Measurements from ENCODE around the gene NEU1. TPM values are rescaled to one million over a fixed set of nuclear protein-coding genes. Genes with fewer than 3 reads are reported as not detected.
A peak's percentile ranks its signal among the peaks of the same experiment; 100 is the strongest.
"Not testable (repeated sequence)": the region's sequence is repeated elsewhere in the genome, so short reads cannot be mapped to it uniquely, and the experiment has no call there.

NEU1 gene
- total RNA-seq (2021) (28.5 and 34.3 TPM in 2 replicates), Bru-seq, nascent RNA (percentile 61 among the genes with signal in this experiment), BruChase-seq, experiment 1, labeled RNA remaining after a 2-hour chase (percentile 68 among the genes with signal in this experiment), BruChase-seq, experiment 2, labeled RNA remaining after a 6-hour chase (percentile 88 among the genes with signal in this experiment)
- long read RNA-seq, transcript NEU1-206 (6 exons, 2,045 nt) = major isoform, 67 of 77 reads
- long read RNA-seq, partial matches to known transcripts = 3 of 77 reads
- long read RNA-seq, other reads (novel, unspliced or antisense) = 5 of 77 reads

GRCh38 chr6:31862344-31863235 lies at the start of gene NEU1:
Gene NEU1 (minus strand): TSS chr6:31862821. CDS start chr6:31862776, 45 bp downstream.
- peak within 1 kb of the TSS; percentile 72 for H3K4me3 ChIP-seq (ENCODE audit: low read depth, low read length, poor library complexity, severe bottlenecking)
- POLR2A ChIA-PET (ENCODE audit: low non-redundant PET) = interaction anchor here (0.6 to 0.7 kb wide), 2 partner anchors 36 to 184 kb away, joined by 3 to 5 read pairs; no protein-coding TSS in a partner anchor

DNA sequence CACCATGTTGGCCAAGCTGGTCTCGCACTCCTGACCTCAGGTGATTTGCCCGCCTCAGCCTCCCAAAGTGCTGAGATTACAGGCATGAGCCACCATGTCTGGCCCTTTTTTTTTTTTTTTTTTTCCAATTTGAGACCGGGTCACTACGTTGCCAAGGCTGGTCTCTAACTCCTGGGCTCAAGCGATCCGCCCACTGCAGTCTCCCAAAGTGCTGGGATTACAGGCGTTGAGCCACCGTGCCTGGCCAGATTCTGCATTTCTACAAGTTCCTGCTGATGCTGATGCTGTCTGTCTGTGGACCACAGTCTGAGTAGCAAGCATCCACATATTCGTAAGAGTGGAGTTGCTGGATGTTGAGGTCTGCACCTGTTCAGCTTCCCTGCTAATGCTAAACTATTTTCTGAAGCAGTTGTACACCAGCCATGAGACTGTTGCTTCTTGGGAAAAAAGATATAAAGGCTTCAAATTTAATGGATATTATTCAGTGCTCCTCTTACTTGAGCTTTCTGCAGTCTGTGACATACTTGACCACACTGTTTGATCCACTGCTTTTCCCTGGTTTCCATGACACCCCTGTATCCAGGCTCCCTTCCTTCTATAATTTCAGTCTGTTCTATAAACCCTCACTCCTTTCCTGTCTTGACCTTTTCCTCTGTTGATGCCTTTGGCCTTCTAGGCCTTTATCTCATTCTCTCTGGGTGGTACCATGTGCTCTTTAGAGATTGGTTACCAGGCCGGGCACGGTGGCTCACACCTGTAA lies 49.4 kb upstream of the NEU1 start:
- no peak overlapping the region for H3K27ac ChIP-seq (ENCODE audit: low read depth, low read length, poor library complexity, severe bottlenecking)
- intact Hi-C loops (cut with micrococcal nuclease; ENCODE audit: unreplicated experiment) = no loop called here
- H3K4me3 ChIP-seq (ENCODE audit: low read depth, low read length, poor library complexity, severe bottlenecking) = no peak overlapping the region
- TF ChIP-seq, protein P1, sequence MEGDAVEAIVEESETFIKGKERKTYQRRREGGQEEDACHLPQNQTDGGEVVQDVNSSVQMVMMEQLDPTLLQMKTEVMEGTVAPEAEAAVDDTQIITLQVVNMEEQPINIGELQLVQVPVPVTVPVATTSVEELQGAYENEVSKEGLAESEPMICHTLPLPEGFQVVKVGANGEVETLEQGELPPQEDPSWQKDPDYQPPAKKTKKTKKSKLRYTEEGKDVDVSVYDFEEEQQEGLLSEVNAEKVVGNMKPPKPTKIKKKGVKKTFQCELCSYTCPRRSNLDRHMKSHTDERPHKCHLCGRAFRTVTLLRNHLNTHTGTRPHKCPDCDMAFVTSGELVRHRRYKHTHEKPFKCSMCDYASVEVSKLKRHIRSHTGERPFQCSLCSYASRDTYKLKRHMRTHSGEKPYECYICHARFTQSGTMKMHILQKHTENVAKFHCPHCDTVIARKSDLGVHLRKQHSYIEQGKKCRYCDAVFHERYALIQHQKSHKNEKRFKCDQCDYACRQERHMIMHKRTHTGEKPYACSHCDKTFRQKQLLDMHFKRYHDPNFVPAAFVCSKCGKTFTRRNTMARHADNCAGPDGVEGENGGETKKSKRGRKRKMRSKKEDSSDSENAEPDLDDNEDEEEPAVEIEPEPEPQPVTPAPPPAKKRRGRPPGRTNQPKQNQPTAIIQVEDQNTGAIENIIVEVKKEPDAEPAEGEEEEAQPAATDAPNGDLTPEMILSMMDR (conservative IDR thresholded peaks at IDR 0.05; ENCODE audit: low read depth, low read length) = no peak
- TF ChIP-seq EZH2 (IDR thresholded peaks at IDR 0.05; ENCODE audit: borderline replicate concordance, low read depth, low read length, poor library complexity, severe bottlenecking) = no peak
- DNase-seq (ENCODE audit: low spot score) = no peak
- no peaks in the 10 kb centered on the region for H3K27me3 ChIP-seq (replicated peaks; ENCODE audit: insufficient read depth, low read depth, low read length, poor library complexity)
- POLR2A ChIA-PET (ENCODE audit: low non-redundant PET) = no interaction called here
- CTCF ChIA-PET = no interaction called here
- H3K4me1 ChIP-seq (ENCODE audit: insufficient read depth, low read length, poor library complexity, severe bottlenecking) = no peaks in the 10 kb centered on the region
- no TSS peak for BruUV-seq (replicated peaks)
- no peaks in the 10 kb centered on the region for H3K36me3 ChIP-seq (ENCODE audit: insufficient read depth, low read length, poor library complexity, severe bottlenecking)
- no peaks in the 10 kb centered on the region for H3K9me3 ChIP-seq (ENCODE audit: low read depth, low read length, poor library complexity, severe bottlenecking)

More at GRCh38 chr6:31862344-31863235, at the start of gene NEU1:
- H3K4me1 ChIP-seq (ENCODE audit: insufficient read depth, low read length, poor library complexity, severe bottlenecking) = peaks cover 6% of the 10 kb centered on the region
- no TSS peak for BruUV-seq (replicated peaks)
- intact Hi-C loops (cut with micrococcal nuclease; ENCODE audit: unreplicated experiment) = loop anchor here (1.0 to 2.0 kb wide), 2 partner anchors 36 to 125 kb away; no protein-coding TSS in a partner anchor
- CTCF ChIA-PET = no interaction called here
- no peaks in the 10 kb centered on the region for H3K9me3 ChIP-seq (ENCODE audit: low read depth, low read length, poor library complexity, severe bottlenecking)
- H3K27me3 ChIP-seq (replicated peaks; ENCODE audit: insufficient read depth, low read depth, low read length, poor library complexity) = no peaks in the 10 kb centered on the region
- TF ChIP-seq EZH2 (IDR thresholded peaks at IDR 0.05; ENCODE audit: borderline replicate concordance, low read depth, low read length, poor library complexity, severe bottlenecking) = no peak
- TF ChIP-seq, protein P1 (conservative IDR thresholded peaks at IDR 0.05; ENCODE audit: low read depth, low read length) = no peak
- H3K36me3 ChIP-seq (ENCODE audit: insufficient read depth, low read length, poor library complexity, severe bottlenecking) = peaks cover 6% of the 10 kb centered on the region
- peak within 1 kb of the TSS; percentile 81 for H3K27ac ChIP-seq (ENCODE audit: low read depth, low read length, poor library complexity, severe bottlenecking)
- DNase-seq (ENCODE audit: low spot score) = peak; percentile 100

- POLR2A ChIA-PET (ENCODE audit: low non-redundant PET) = interaction anchor here (0.7 kb wide), 1 partner anchor 11 kb away, joined by 4 read pairs; no protein-coding TSS in a partner anchor
- H3K27ac ChIP-seq (ENCODE audit: low read depth, low read length, poor library complexity, severe bottlenecking) = not testable (repeated sequence)
These were observed 46.7 kb upstream of the NEU1 start for GRCh38 chr6:31909298-31909697.

More at GRCh38 chr6:31909298-31909697, 46.7 kb upstream of the NEU1 start:
- BruUV-seq (replicated peaks); H3K36me3 ChIP-seq (ENCODE audit: insufficient read depth, low read length, poor library complexity, severe bottlenecking); DNase-seq (ENCODE audit: low spot score); H3K4me3 ChIP-seq (ENCODE audit: low read depth, low read length, poor library complexity, severe bottlenecking); H3K4me1 ChIP-seq (ENCODE audit: insufficient read depth, low read length, poor library complexity, severe bottlenecking); intact Hi-C loops (cut with micrococcal nuclease; ENCODE audit: unreplicated experiment); H3K27me3 ChIP-seq (replicated peaks; ENCODE audit: insufficient read depth, low read depth, low read length, poor library complexity); H3K9me3 ChIP-seq (ENCODE audit: low read depth, low read length, poor library complexity, severe bottlenecking): not testable (repeated sequence)
- CTCF ChIA-PET = interaction anchor here (0.6 kb wide), 1 partner anchor 10 kb away, joined by 4 read pairs; no protein-coding TSS in a partner anchor

Measured in A673 (cell line).